Suprapubic skin (tissue), 4 donors: ENCODE measurements around the gene F10. TPM values are rescaled to one million over a fixed set of nuclear protein-coding genes. Genes with fewer than 3 reads are reported as not detected.

Experiments used
- DNase-seq, 2 donors: peaks; one replicate each; pipeline ENCODE4 v3.0.0-alpha.2; 2019; ENCODE audit warnings: low spot score in 2 of 2
- H3K27ac ChIP-seq: fragments of 200-600 bp; sonication (generic); one replicate; pipeline ENCODE4 v1.5.1; 2019
- H3K27me3 ChIP-seq: fragments of 200-600 bp; sonication (generic); one replicate; pipeline ENCODE4 v1.5.1; 2019
- H3K36me3 ChIP-seq: fragments of 200-600 bp; sonication (generic); one replicate; pipeline ENCODE4 v1.5.1; 2019
- H3K4me1 ChIP-seq: fragments of 200-600 bp; sonication (generic); one replicate; pipeline ENCODE4 v1.5.1; 2019
- H3K4me3 ChIP-seq: fragments of 200-600 bp; sonication (generic); one replicate; pipeline ENCODE4 v1.5.1; 2019; ENCODE audit warnings: mild to moderate bottlenecking
- H3K9me3 ChIP-seq: fragments of 200-600 bp; sonication (generic); one replicate; pipeline ENCODE4 v1.5.1; 2019
- EP300 ChIP-seq: sonication (generic); formaldehyde crosslinking; IDR thresholded peaks from one replicate; pipeline ENCODE4 v1.6.1; 2017; ENCODE audit warnings: antibody characterized with exemption
- POLR2A ChIP-seq, 2 donors: fragments of 450-650 bp; IDR thresholded peaks; one replicate each; pipeline ENCODE4 v1.6.1; 2017; ENCODE audit warnings: antibody characterized with exemption in 2 of 2, mild to moderate bottlenecking in 2 of 2, moderate library complexity in 2 of 2
- POLR2AphosphoS5 ChIP-seq, 3 donors: sonication (generic); formaldehyde crosslinking; IDR thresholded peaks; one replicate each; pipeline ENCODE4 v1.6.1; 2017; ENCODE audit warnings: antibody characterized with exemption in 3 of 3
- WGBS: methylation state at CpG from one replicate; pipeline ENCODE4 v1.1.5; 2018; 5-methylcytosine and 5-hydroxymethylcytosine counted together
- total RNA-seq, 4 donors: library from RNA; depleted of rRNA; stranded (reverse); fragments of >200 nt; gene quantifications; one replicate each; pipeline ENCODE4 v1.1.0, GENCODE V29; 2016
- TF ChIP-seq, protein P1 (sequence below), 2 donors: fragments of 200-600 bp in 1 of 2; fragments of 450-650 bp in 1 of 2; sonication (generic) in 1 of 2; IDR thresholded peaks; one replicate each; pipeline ENCODE4 v1.5.1; 2016 to 2019; ENCODE audit warnings: antibody characterized with exemption in 2 of 2, mild to moderate bottlenecking in 1 of 2, moderate library complexity in 1 of 2

The F10 gene
- total RNA-seq, 4 donors from 2014 or later: 4.9 to 7.8 (median 6.7) TPM

GRCh38 chr13:113087923-113088690 lies 34.5 kb upstream of the F10 start:
- Histone ChIP-seq H3K4me3 (no peak overlapping the region), H3K36me3 (peaks cover 39% of the 10 kb centered on the region), H3K4me1 (peaks cover 11% of the 10 kb centered on the region), H3K9me3 (no peaks in the 10 kb centered on the region), H3K27me3 (no peaks in the 10 kb centered on the region), H3K27ac (no peak overlapping the region)
- DNase-seq: peak in 1 of 2 donors; percentile 66
- TF ChIP-seq POLR2A (IDR thresholded peaks at IDR 0.05) (no peak), POLR2AphosphoS5 (IDR thresholded peaks at IDR 0.05) (no peak)
- TF ChIP-seq, protein P1, sequence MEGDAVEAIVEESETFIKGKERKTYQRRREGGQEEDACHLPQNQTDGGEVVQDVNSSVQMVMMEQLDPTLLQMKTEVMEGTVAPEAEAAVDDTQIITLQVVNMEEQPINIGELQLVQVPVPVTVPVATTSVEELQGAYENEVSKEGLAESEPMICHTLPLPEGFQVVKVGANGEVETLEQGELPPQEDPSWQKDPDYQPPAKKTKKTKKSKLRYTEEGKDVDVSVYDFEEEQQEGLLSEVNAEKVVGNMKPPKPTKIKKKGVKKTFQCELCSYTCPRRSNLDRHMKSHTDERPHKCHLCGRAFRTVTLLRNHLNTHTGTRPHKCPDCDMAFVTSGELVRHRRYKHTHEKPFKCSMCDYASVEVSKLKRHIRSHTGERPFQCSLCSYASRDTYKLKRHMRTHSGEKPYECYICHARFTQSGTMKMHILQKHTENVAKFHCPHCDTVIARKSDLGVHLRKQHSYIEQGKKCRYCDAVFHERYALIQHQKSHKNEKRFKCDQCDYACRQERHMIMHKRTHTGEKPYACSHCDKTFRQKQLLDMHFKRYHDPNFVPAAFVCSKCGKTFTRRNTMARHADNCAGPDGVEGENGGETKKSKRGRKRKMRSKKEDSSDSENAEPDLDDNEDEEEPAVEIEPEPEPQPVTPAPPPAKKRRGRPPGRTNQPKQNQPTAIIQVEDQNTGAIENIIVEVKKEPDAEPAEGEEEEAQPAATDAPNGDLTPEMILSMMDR (IDR thresholded peaks at IDR 0.05): no peak
- 94% methylated on average over 29 of the region's 40 CpGs for WGBS

GRCh38 chr13:113088691-113089020 lies 33.9 kb upstream of the F10 start:
- H3K27ac ChIP-seq: no peak overlapping the region
- peak in 1 of 2 donors; percentile 63 for DNase-seq
- WGBS: 91% methylated on average over 12 of the region's 17 CpGs
- H3K4me3 ChIP-seq: no peak overlapping the region
- no peaks in the 10 kb centered on the region for H3K9me3 ChIP-seq
- TF ChIP-seq EP300 (no peak), POLR2AphosphoS5 (IDR thresholded peaks at IDR 0.05) (no peak), POLR2A (IDR thresholded peaks at IDR 0.05) (no peak)
- TF ChIP-seq, protein P1 (IDR thresholded peaks at IDR 0.05): no peak
- no peaks in the 10 kb centered on the region for H3K27me3 ChIP-seq
- peaks cover 5% of the 10 kb centered on the region for H3K4me1 ChIP-seq
- H3K36me3 ChIP-seq: peaks cover 39% of the 10 kb centered on the region

- DNase-seq: peak in 1 of 2 donors; percentile 61
- no peak for TF ChIP-seq POLR2A (IDR thresholded peaks at IDR 0.05)
- TF ChIP-seq EP300: no peak
- no peak for TF ChIP-seq POLR2AphosphoS5 (IDR thresholded peaks at IDR 0.05)
- TF ChIP-seq, protein P1 (IDR thresholded peaks at IDR 0.05): no peak
- no peak overlapping the region for H3K4me3 ChIP-seq
- H3K4me1 ChIP-seq: no peaks in the 10 kb centered on the region
- H3K36me3 ChIP-seq: peaks cover 39% of the 10 kb centered on the region
- H3K27me3 ChIP-seq: no peaks in the 10 kb centered on the region
- H3K9me3 ChIP-seq: no peaks in the 10 kb centered on the region
- no peak overlapping the region for H3K27ac ChIP-seq
- 88% methylated on average over 36 of the region's 36 CpGs for WGBS
Observed at GRCh38 chr13:113089693-113090414, 32.7 kb upstream of the F10 start.

- DNase-seq: no peak
- 89% methylated on average over 12 of the region's 13 CpGs for WGBS
- H3K36me3 ChIP-seq: peaks cover 39% of the 10 kb centered on the region
- no peaks in the 10 kb centered on the region for H3K4me1 ChIP-seq
- H3K9me3 ChIP-seq: no peaks in the 10 kb centered on the region
- TF ChIP-seq POLR2AphosphoS5 (IDR thresholded peaks at IDR 0.05) (no peak), POLR2A (IDR thresholded peaks at IDR 0.05) (no peak), EP300 (no peak)
- TF ChIP-seq, protein P1 (IDR thresholded peaks at IDR 0.05): no peak
- H3K27ac ChIP-seq: no peak overlapping the region
- H3K4me3 ChIP-seq: no peak overlapping the region
- no peaks in the 10 kb centered on the region for H3K27me3 ChIP-seq
Observed at GRCh38 chr13:113090415-113090770, 32.2 kb upstream of the F10 start.

DNA sequence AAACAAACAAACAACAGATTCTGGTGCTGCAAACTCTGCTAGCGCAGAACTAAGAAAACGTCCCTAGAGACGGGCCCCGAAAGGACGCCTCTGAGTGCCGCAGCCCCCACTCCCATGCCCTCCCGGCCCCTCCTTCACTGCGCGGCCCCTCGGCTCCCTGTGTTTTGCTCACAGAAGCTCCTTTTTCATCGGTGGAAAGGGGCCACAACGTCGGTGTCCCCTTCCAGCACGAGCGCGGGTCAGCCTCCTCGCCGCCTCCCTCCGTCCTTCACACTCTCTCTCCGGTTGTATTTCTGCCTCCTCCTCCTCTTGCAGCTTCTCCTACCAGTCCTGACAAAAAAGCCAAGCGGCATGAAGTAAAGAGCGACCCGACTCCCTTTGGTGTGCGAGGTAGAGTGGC lies 31.8 kb upstream of the F10 start:
- Histone ChIP-seq H3K36me3 (peaks cover 39% of the 10 kb centered on the region), H3K27me3 (no peaks in the 10 kb centered on the region), H3K4me3 (no peak overlapping the region), H3K27ac (no peak overlapping the region), H3K4me1 (no peaks in the 10 kb centered on the region), H3K9me3 (no peaks in the 10 kb centered on the region)
- 93% methylated on average over 24 of the region's 24 CpGs for WGBS
- no peak for TF ChIP-seq POLR2A (IDR thresholded peaks at IDR 0.05)
- TF ChIP-seq EP300: no peak
- TF ChIP-seq POLR2AphosphoS5 (IDR thresholded peaks at IDR 0.05): no peak
- TF ChIP-seq, protein P1 (IDR thresholded peaks at IDR 0.05): no peak
- DNase-seq: no peak
